HCT116 (cell line): ENCODE measurements around the gene BUB3. TPM values are rescaled to one million over a fixed set of nuclear protein-coding genes. Genes with fewer than 3 reads are reported as not detected.

Source experiments
- ATAC-seq: fragments of 200-7000 bp; cut with Tn5 transposase; 2 replicates; pipeline ENCODE4 v1.9.1; 2020; ENCODE audit warnings: mild to moderate bottlenecking, moderate library complexity
- BruUV-seq: library from RNA; stranded (reverse); fragments of 400-500 nt; replicated peaks from 2 replicates; lab custom pipeline; 2021; lab: Mats Ljungman, UMichigan
- CTCF ChIA-PET: fragments of 300-600 bp; sonication (Branson Sonifier 250); formaldehyde crosslinking; loops from one replicate; lab custom pipeline; 2021; ENCODE audit warnings: antibody characterized with exemption; lab: Charles Lee
- POLR2A ChIA-PET: fragments of 300-600, 350-600 bp; sonication (Branson Sonifier 250); formaldehyde crosslinking; loops from one replicate; lab custom pipeline; 2021; ENCODE audit warnings: antibody characterized with exemption; lab: Charles Lee
- RAD21 ChIA-PET, 2 experiments: fragments of 300-600 bp; sonication (Branson Sonifier 250); formaldehyde crosslinking; loops; one replicate each; lab custom pipeline; 2023; ENCODE audit warnings: low total read pairs in 2 of 2; ENCODE audit not compliant: uncharacterized antibody in 2 of 2, unreplicated experiment in 2 of 2, low non-redundant PET in 1 of 2; lab: Charles Lee
- DNase-seq: peaks from one replicate; pipeline ENCODE4 v3.0.0-alpha.2; 2010; ENCODE audit warnings: low read depth, low spot score
- H2AFZ ChIP-seq: fragments of 200-600 bp; shearing (Covaris generic), sonication (generic); 2 replicates; pipeline ENCODE4 v1.6.1; 2017; ENCODE audit warnings: low read depth, mixed run types, mixed read lengths, antibody characterized with exemption, low read length; ENCODE audit not compliant: poor library complexity, severe bottlenecking
- H3K27ac ChIP-seq: 2 replicates; pipeline ENCODE4 v1.5.1; 2012; ENCODE audit warnings: low read depth, low read length
- H3K27me3 ChIP-seq: fragments of 200-600 bp; sonication (generic); 2 replicates; pipeline ENCODE4 v1.6.1; 2016; ENCODE audit warnings: mixed run types, low read length, mixed read lengths; ENCODE audit not compliant: insufficient read depth
- H3K36me3 ChIP-seq, 2 experiments: fragments of 200-500 bp in 1 of 2; fragments of 200-600 bp in 1 of 2; sonication (Bioruptor generic) in 1 of 2; sonication (generic) in 1 of 2; 2 replicates each; pipeline versions ENCODE4 v1.5.1 to v1.6.1; 2014 to 2016; ENCODE audit warnings: low read length in 2 of 2, inconsistent platforms in 1 of 2, mixed read lengths in 1 of 2, mixed run types in 1 of 2; ENCODE audit not compliant: insufficient read depth in 2 of 2, control insufficient read depth in 1 of 2
- H3K4me1 ChIP-seq, 2 experiments: fragments of 200-600 bp in 1 of 2; sonication (generic) in 1 of 2; 2 replicates each; pipeline versions ENCODE4 v1.5.1 to v1.6.1; 2012 to 2017; ENCODE audit warnings: low read length in 2 of 2, inconsistent platforms in 1 of 2, mild to moderate bottlenecking in 1 of 2, mixed read lengths in 1 of 2, mixed run types in 1 of 2, moderate library complexity in 1 of 2; ENCODE audit not compliant: insufficient read depth in 2 of 2, control insufficient read depth in 1 of 2
- H3K4me2 ChIP-seq: fragments of 200-600 bp; sonication (generic); 2 replicates; pipeline ENCODE4 v1.6.1; 2017; ENCODE audit warnings: mixed run types, low read length, mixed read lengths
- H3K4me3 ChIP-seq, 2 experiments: fragments of 200-600 bp in 1 of 2; sonication (generic) in 1 of 2; replicated peaks in 1 of 2; 2 replicates each; pipeline ENCODE4 v1.5.1; 2011 to 2016; ENCODE audit warnings: low read length in 2 of 2, control low read depth in 1 of 2, low read depth in 1 of 2, mild to moderate bottlenecking in 1 of 2, mixed read lengths in 1 of 2, mixed run types in 1 of 2
- H3K79me2 ChIP-seq: fragments of 200-600 bp; sonication (generic); 2 replicates; pipeline ENCODE4 v1.6.1; 2017; ENCODE audit warnings: mild to moderate bottlenecking, mixed run types, low read length, moderate library complexity, mixed read lengths; ENCODE audit not compliant: insufficient read depth
- H3K9ac ChIP-seq: fragments of 200-600 bp; sonication (generic); 2 replicates; pipeline ENCODE4 v1.6.1; 2016; ENCODE audit warnings: low read length, mixed read lengths
- H3K9me2 ChIP-seq: fragments of 200-600 bp; sonication (generic), shearing (Covaris generic); 2 replicates; pipeline ENCODE4 v1.6.1; 2017; ENCODE audit warnings: mixed run types, mild to moderate bottlenecking, moderate library complexity; ENCODE audit not compliant: insufficient read depth
- H3K9me3 ChIP-seq, 2 experiments: fragments of 200-500 bp in 1 of 2; fragments of 200-600 bp in 1 of 2; sonication (Bioruptor generic) in 1 of 2; sonication (generic) in 1 of 2; 2 replicates each; pipeline ENCODE4 v1.6.1; 2014 to 2017; ENCODE audit warnings: low read length in 2 of 2, mixed read lengths in 2 of 2, inconsistent platforms in 1 of 2, low read depth in 1 of 2, mild to moderate bottlenecking in 1 of 2, mixed run types in 1 of 2, moderate library complexity in 1 of 2; ENCODE audit not compliant: control insufficient read depth in 1 of 2, insufficient read depth in 1 of 2
- H4K20me1 ChIP-seq: fragments of 200-600 bp; sonication (generic), shearing (Covaris generic); 2 replicates; pipeline ENCODE4 v1.6.1; 2017; ENCODE audit warnings: mixed run types, mild to moderate bottlenecking, moderate library complexity; ENCODE audit not compliant: insufficient read depth
- CEBPB ChIP-seq: IDR thresholded peaks from 2 replicates; pipeline ENCODE4 v1.6.1; 2012; ENCODE audit warnings: low read depth
- EGR1 ChIP-seq: IDR thresholded peaks from 2 replicates; pipeline ENCODE4 v1.6.1; 2012; ENCODE audit warnings: low read depth
- ELF1 ChIP-seq: IDR thresholded peaks from 2 replicates; pipeline ENCODE4 v1.6.1; 2012; ENCODE audit warnings: low read depth, borderline replicate concordance
- JUND ChIP-seq: IDR thresholded peaks from 2 replicates; pipeline ENCODE4 v1.6.1; 2012
- POLR2A ChIP-seq: IDR thresholded peaks from 2 replicates; pipeline ENCODE4 v1.7.0; 2011; ENCODE audit warnings: borderline replicate concordance; ENCODE audit not compliant: insufficient read depth, insufficient read length; ENCODE audit errors: extremely low read depth
- POLR2AphosphoS5 ChIP-seq: IDR thresholded peaks from 2 replicates; pipeline ENCODE4 v1.6.1; 2011; ENCODE audit warnings: mild to moderate bottlenecking, low read depth, low read length, moderate library complexity
- RAD21 ChIP-seq: IDR thresholded peaks from 2 replicates; pipeline ENCODE4 v1.6.1; 2012; ENCODE audit warnings: low read depth, mild to moderate bottlenecking
- SP1 ChIP-seq: IDR thresholded peaks from 2 replicates; pipeline ENCODE4 v1.6.1; 2012; ENCODE audit warnings: low read depth
- YY1 ChIP-seq: IDR thresholded peaks from 2 replicates; pipeline ENCODE4 v1.6.1; 2011; ENCODE audit warnings: low read length, low read depth, moderate library complexity, mild to moderate bottlenecking; ENCODE audit not compliant: insufficient replicate concordance; ENCODE audit errors: extremely low read depth
- ZNF274 ChIP-seq: fragments of 200-500 bp; sonication (Bioruptor generic); IDR thresholded peaks from 2 replicates; pipeline ENCODE4 v1.6.1; 2014; ENCODE audit warnings: mild to moderate bottlenecking, low read depth, low read length, inconsistent platforms
- intact Hi-C: fragments of 100-400 bp; cut with micrococcal nuclease; formaldehyde crosslinking; loops from 2 replicates; pipeline ENCODE4 v1.10.0; 2022
- total RNA-seq: library from RNA; stranded (reverse); gene quantifications from one replicate; pipeline ENCODE4 v1.2.1, GENCODE V29; 2021; ENCODE audit not compliant: unreplicated experiment
- TF ChIP-seq, protein P1 (sequence below): IDR thresholded peaks from 2 replicates; pipeline ENCODE4 v1.6.1; 2012
- TF ChIP-seq, protein P2 (sequence below): IDR thresholded peaks from 2 replicates; pipeline ENCODE4 v1.6.1; 2012; ENCODE audit warnings: low read depth
- TF ChIP-seq, protein P3 (sequence below): IDR thresholded peaks from 2 replicates; pipeline ENCODE4 v1.6.1; 2012

BUB3 gene
- total RNA-seq, 1 experiment from 2014 or later = 271 TPM

DNA sequence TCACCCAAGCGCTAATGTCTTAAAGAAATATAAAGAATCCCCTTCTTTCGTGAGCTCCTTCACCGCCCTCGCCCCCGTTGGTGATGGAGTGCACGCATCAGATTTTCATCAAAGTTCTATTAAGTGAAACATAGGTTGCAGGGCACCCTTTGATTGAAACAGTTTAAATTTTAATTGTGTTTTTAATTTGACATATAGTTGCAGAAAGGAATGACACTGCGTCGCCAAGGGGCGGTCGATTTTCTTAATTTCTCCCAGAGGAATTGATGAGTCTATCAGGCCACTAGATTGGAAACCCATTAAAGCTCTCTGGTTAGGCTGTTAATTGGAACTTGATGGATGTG lies 10.4 kb upstream of the BUB3 start:
- H3K4me3 ChIP-seq = no peak overlapping the region
- no peak overlapping the region for H3K4me2 ChIP-seq
- no peak overlapping the region for H2AFZ ChIP-seq
- TF ChIP-seq SP1 = no peak
- TF ChIP-seq RAD21 = no peak
- TF ChIP-seq, protein P1, sequence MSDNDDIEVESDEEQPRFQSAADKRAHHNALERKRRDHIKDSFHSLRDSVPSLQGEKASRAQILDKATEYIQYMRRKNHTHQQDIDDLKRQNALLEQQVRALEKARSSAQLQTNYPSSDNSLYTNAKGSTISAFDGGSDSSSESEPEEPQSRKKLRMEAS = no peak
- no peak for TF ChIP-seq POLR2AphosphoS5
- TF ChIP-seq, protein P2, sequence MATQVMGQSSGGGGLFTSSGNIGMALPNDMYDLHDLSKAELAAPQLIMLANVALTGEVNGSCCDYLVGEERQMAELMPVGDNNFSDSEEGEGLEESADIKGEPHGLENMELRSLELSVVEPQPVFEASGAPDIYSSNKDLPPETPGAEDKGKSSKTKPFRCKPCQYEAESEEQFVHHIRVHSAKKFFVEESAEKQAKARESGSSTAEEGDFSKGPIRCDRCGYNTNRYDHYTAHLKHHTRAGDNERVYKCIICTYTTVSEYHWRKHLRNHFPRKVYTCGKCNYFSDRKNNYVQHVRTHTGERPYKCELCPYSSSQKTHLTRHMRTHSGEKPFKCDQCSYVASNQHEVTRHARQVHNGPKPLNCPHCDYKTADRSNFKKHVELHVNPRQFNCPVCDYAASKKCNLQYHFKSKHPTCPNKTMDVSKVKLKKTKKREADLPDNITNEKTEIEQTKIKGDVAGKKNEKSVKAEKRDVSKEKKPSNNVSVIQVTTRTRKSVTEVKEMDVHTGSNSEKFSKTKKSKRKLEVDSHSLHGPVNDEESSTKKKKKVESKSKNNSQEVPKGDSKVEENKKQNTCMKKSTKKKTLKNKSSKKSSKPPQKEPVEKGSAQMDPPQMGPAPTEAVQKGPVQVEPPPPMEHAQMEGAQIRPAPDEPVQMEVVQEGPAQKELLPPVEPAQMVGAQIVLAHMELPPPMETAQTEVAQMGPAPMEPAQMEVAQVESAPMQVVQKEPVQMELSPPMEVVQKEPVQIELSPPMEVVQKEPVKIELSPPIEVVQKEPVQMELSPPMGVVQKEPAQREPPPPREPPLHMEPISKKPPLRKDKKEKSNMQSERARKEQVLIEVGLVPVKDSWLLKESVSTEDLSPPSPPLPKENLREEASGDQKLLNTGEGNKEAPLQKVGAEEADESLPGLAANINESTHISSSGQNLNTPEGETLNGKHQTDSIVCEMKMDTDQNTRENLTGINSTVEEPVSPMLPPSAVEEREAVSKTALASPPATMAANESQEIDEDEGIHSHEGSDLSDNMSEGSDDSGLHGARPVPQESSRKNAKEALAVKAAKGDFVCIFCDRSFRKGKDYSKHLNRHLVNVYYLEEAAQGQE = no peak
- no peak for TF ChIP-seq JUND
- TF ChIP-seq YY1 = no peak
- no peak for TF ChIP-seq ELF1
- TF ChIP-seq EGR1 = no peak
- no peak for TF ChIP-seq ZNF274
- TF ChIP-seq CEBPB = no peak
- TF ChIP-seq POLR2A = no peak
- TF ChIP-seq, protein P3, sequence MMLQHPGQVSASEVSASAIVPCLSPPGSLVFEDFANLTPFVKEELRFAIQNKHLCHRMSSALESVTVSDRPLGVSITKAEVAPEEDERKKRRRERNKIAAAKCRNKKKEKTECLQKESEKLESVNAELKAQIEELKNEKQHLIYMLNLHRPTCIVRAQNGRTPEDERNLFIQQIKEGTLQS = no peak
- H3K27ac ChIP-seq = no peak overlapping the region
- H4K20me1 ChIP-seq = no peaks in the 10 kb centered on the region
- intact Hi-C loops = no loop called here
- no peaks in the 10 kb centered on the region for H3K27me3 ChIP-seq
- peaks cover 5 to 8% of the 10 kb centered on the region in 2 experiments; a peak in 1 of 4 replicates for H3K4me1 ChIP-seq
- ChIA-PET POLR2A (no interaction called here), RAD21 (no interaction called here), CTCF (no interaction called here)
- H3K9me3 ChIP-seq = no peaks in the 10 kb centered on the region
- H3K9me2 ChIP-seq = no peaks in the 10 kb centered on the region
- no peaks in the 10 kb centered on the region for H3K79me2 ChIP-seq
- no peaks in the 10 kb centered on the region for H3K36me3 ChIP-seq
- DNase-seq (no peak), ATAC-seq (no peak)
- no TSS peak for BruUV-seq
- H3K9ac ChIP-seq = no peak overlapping the region
